Thyroid gland (tissue), 4 donors: ENCODE measurements around the gene THAP7.

Experiments used
- CTCF ChIP-seq, 6 experiments: fragments of 200-600 bp in 3 of 6; fragments of 450-650 bp in 3 of 6; sonication (generic) in 3 of 6; IDR thresholded peaks; one replicate each; pipeline ENCODE4 v1.5.1; 2016 to 2019; ENCODE audit warnings: antibody characterized with exemption in 6 of 6, mild to moderate bottlenecking in 2 of 6, inconsistent platforms in 1 of 6, moderate library complexity in 1 of 6
- POLR2A ChIP-seq, 2 donors: fragments of 450-650 bp; IDR thresholded peaks; one replicate each; pipeline ENCODE4 v1.6.1; 2017; ENCODE audit warnings: antibody characterized with exemption in 2 of 2, mild to moderate bottlenecking in 2 of 2, moderate library complexity in 1 of 2

- TF ChIP-seq CTCF (IDR thresholded peaks at IDR 0.05), result no peak
- no peak for TF ChIP-seq POLR2A (IDR thresholded peaks at IDR 0.05)
Observed at GRCh38 chr22:21030032-21030431, 28.1 kb upstream of the THAP7 start.
